Smooth muscle cell of the pulmonary artery (primary cell): ENCODE results near the gene OR4D1. TPM values are rescaled to one million over a fixed set of nuclear protein-coding genes. Genes with fewer than 3 reads are reported as not detected.

Experiments
- total RNA-seq: library from RNA; depleted of rRNA; stranded (reverse); fragments of >200 nt; gene quantifications from 2 replicates; pipeline ENCODE4 v1.2.3, GENCODE V29; 2014

The OR4D1 gene
- not detected in 2 replicates for total RNA-seq

DNA sequence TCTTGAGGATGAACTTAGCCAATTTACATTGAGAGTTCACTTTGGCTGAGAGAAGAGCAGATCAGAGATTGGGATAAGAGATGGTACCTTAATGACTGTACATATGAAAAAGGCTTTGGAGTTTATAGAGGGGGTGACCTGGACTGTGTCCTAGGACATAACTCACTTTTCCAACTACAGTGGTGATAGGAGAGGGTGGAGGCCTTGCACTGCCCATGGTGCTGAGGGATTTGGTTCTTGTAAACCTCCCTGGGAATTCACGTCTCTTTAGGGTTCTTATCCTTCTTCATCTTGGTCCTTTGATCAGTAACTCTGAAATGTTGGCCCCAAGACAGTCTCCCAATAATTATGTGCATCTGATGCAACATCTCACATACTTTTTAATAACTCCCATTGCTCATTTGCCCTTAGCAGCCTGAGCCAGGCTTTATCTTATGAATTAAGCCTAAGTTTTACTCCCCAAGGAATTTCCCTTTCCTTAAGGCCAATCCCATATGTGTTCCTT lies at the start of gene OR4D1:
Gene OR4D1 (plus strand): TSS at position 455 of the 505 bp plus-strand sequence. CDS start 6,770 bp downstream, outside the sequence.

GRCh38 chr17:58166682-58167081 lies 18.5 kb downstream of the OR4D1 start, which contains the start of gene OR4D2:
TSS of gene OR4D2 (plus strand) at chr17:58166982. CDS start at chr17:58169656, 2,674 bp downstream.

GRCh38 chr17:58192612-58193011 lies 44.4 kb downstream of the OR4D1 start, which contains the start of gene EPX:
TSS of gene EPX (plus strand) at chr17:58192726. CDS start at chr17:58192847, 121 bp downstream.

Other genes with a start within 250 kb of the OR4D1 start
- gene CUEDC1, start 193.0 kb upstream of the OR4D1 start, total RNA-seq = 13.9 and 14.3 TPM in 2 replicates
- 33.4 and 35.5 TPM in 2 replicates for gene VEZF1, start 160.1 kb upstream of the OR4D1 start, total RNA-seq
- 282 and 286 TPM in 2 replicates for gene SRSF1, start 141.1 kb upstream of the OR4D1 start, total RNA-seq
- gene DYNLL2, start 65.0 kb upstream of the OR4D1 start, total RNA-seq = 26.0 and 28.5 TPM in 2 replicates
- not detected in 2 replicates for gene OR4D2, start 18.6 kb downstream of the OR4D1 start, total RNA-seq
- gene EPX, start 44.3 kb downstream of the OR4D1 start, total RNA-seq = not detected in 2 replicates
- 8.6 and 11.5 TPM in 2 replicates for gene MKS1, start 70.9 kb downstream of the OR4D1 start, total RNA-seq
- gene LPO, start 90.2 kb downstream of the OR4D1 start, total RNA-seq = 0.07 TPM in 1 of 2 replicates, not detected in the other
- not detected in 2 replicates for gene MPO, start 132.6 kb downstream of the OR4D1 start, total RNA-seq
- 0.13 and 0.20 TPM in 2 replicates for gene TSPOAP1, start 180.4 kb downstream of the OR4D1 start, total RNA-seq
- gene SUPT4H1, start 203.8 kb downstream of the OR4D1 start, total RNA-seq = 26.5 and 31.4 TPM in 2 replicates